ENCODE results near the gene RBM5. TPM values are rescaled to one million over a fixed set of nuclear protein-coding genes. Genes with fewer than 3 reads are reported as not detected.

The RBM5 gene
- total and polyA plus RNA-seq, 2 donors (not counting 1 experiment from before 2014, with no cell fraction given) = 405 to 464 TPM

DNA sequence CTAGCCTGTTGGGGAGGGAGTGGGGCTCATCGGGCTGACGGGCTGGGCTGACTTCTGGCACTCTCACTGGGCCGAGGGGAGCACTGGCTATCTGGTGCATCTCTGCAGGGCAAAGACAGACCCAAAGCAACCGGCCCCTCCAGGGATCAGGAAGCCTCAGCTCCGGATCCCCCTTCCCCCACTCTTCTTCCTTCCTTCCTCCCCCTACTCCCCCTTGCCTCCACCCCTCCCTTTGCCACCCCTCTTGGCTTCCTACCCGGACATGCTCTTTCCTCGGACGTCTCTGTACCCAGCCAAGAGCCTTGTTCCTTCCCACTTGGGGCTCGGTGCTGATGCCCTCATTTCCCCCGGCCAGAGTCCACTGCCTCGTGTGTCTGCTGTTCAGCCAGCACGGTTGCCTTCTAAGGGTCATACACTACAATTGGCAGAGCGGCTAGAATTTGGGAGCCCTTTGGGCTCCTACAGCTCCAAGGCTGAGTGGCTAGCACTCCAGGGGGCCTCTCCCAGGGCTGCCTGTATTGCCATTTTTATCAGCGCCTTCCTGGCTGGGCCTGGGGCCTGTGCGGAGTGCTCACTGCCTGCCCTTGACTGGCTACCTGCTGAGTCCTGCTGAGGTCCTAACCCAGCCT lies 77.3 kb downstream of the RBM5 start:
- WGBS (ENCODE audit: insufficient coverage) = 43% methylated on average over 13 of the region's 15 CpGs
- Histone ChIP-seq H3K4me3 (ENCODE audit: control extremely low read depth in 1 of 5, extremely low read depth in 1 of 5, insufficient read depth in 1 of 5, low read depth in 2 of 5, low read length in 4 of 5) (no peak overlapping the region), H3K27me3 (replicated peaks in 1 of 4; ENCODE audit: control extremely low read depth in 1 of 4, control insufficient read depth in 3 of 4, insufficient read depth in 4 of 4, low read length in 3 of 4) (no peaks in the 10 kb centered on the region), H3K36me3 (replicated peaks in 1 of 2; ENCODE audit: control extremely low read depth in 1 of 2, control insufficient read depth in 1 of 2, extremely low read depth in 1 of 2, insufficient read depth in 2 of 2, low read length in 1 of 2) (no peaks in the 10 kb centered on the region), H3K4me1 (ENCODE audit: control insufficient read depth in 2 of 2, insufficient read depth in 2 of 2, low read length in 2 of 2) (no peaks in the 10 kb centered on the region), H3K4me2 (replicated peaks; ENCODE audit: low read depth, low read length, poor library complexity, severe bottlenecking) (no peak overlapping the region), H3K9ac (ENCODE audit: low read length) (no peak overlapping the region), H3K79me2 (ENCODE audit: control insufficient read depth, insufficient read depth, low read length) (no peaks in the 10 kb centered on the region), H3K9me3 (ENCODE audit: control extremely low read depth in 1 of 3, control insufficient read depth in 2 of 3, insufficient read depth in 1 of 3, low read length in 2 of 3) (no peaks in the 10 kb centered on the region), H2AFZ (ENCODE audit: insufficient read depth, low read depth, low read length, poor library complexity, severe bottlenecking) (no peak overlapping the region), H4K20me1 (ENCODE audit: control insufficient read depth, insufficient read depth, low read length, poor library complexity, severe bottlenecking) (no peaks in the 10 kb centered on the region), H3K27ac (ENCODE audit: low read length in 2 of 2) (no peak overlapping the region)
- Mint-ChIP-seq H3K9me3 (ENCODE audit: insufficient read depth) (no peaks in the 10 kb centered on the region), H3K4me1 (no peaks in the 10 kb centered on the region), H3K4me3 (no peak overlapping the region), H3K27me3 (peaks cover 9% of the 10 kb centered on the region), H3K27ac (no peak overlapping the region)
- ATAC-seq (ENCODE audit: low read depth) = no peak
- POLR2A ChIA-PET = no interaction called here
- TF ChIP-seq EZH2 (IDR thresholded peaks at IDR 0.05; ENCODE audit: borderline replicate concordance, insufficient read depth, low read depth, low read length, poor library complexity, severe bottlenecking) = no peak
- TF ChIP-seq, protein P1, sequence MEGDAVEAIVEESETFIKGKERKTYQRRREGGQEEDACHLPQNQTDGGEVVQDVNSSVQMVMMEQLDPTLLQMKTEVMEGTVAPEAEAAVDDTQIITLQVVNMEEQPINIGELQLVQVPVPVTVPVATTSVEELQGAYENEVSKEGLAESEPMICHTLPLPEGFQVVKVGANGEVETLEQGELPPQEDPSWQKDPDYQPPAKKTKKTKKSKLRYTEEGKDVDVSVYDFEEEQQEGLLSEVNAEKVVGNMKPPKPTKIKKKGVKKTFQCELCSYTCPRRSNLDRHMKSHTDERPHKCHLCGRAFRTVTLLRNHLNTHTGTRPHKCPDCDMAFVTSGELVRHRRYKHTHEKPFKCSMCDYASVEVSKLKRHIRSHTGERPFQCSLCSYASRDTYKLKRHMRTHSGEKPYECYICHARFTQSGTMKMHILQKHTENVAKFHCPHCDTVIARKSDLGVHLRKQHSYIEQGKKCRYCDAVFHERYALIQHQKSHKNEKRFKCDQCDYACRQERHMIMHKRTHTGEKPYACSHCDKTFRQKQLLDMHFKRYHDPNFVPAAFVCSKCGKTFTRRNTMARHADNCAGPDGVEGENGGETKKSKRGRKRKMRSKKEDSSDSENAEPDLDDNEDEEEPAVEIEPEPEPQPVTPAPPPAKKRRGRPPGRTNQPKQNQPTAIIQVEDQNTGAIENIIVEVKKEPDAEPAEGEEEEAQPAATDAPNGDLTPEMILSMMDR (IDR thresholded peaks at IDR 0.05) = no peak
- no peak for DNase-seq
- intact Hi-C loops (cut with micrococcal nuclease) = no loop called here
- CTCF ChIA-PET = no interaction called here

- H2AFZ ChIP-seq (ENCODE audit: insufficient read depth, low read depth, low read length, poor library complexity, severe bottlenecking) = no peak overlapping the region
- ATAC-seq (ENCODE audit: low read depth) (no peak), DNase-seq (no peak)
- no peaks in the 10 kb centered on the region for H3K36me3 ChIP-seq (replicated peaks in 1 of 2; ENCODE audit: control extremely low read depth in 1 of 2, control insufficient read depth in 1 of 2, extremely low read depth in 1 of 2, insufficient read depth in 2 of 2, low read length in 1 of 2)
- H3K4me2 ChIP-seq (replicated peaks; ENCODE audit: low read depth, low read length, poor library complexity, severe bottlenecking) = no peak overlapping the region
- 92% methylated on average over 4 of the region's 6 CpGs for WGBS (ENCODE audit: insufficient coverage)
- no peaks in the 10 kb centered on the region for H3K9me3 Mint-ChIP-seq (ENCODE audit: insufficient read depth)
- H3K27ac ChIP-seq (ENCODE audit: low read length in 2 of 2) = no peak overlapping the region
- no peaks in the 10 kb centered on the region for H3K27me3 ChIP-seq (replicated peaks in 1 of 4; ENCODE audit: control extremely low read depth in 1 of 4, control insufficient read depth in 3 of 4, insufficient read depth in 4 of 4, low read length in 3 of 4)
- no peak overlapping the region for H3K9ac ChIP-seq (ENCODE audit: low read length)
- intact Hi-C loops (cut with micrococcal nuclease) = no loop called here
- ChIA-PET POLR2A (no interaction called here), CTCF (no interaction called here)
- H3K4me3 Mint-ChIP-seq = no peak overlapping the region
- no peak overlapping the region for H3K27ac Mint-ChIP-seq
- TF ChIP-seq EZH2 (IDR thresholded peaks at IDR 0.05; ENCODE audit: borderline replicate concordance, insufficient read depth, low read depth, low read length, poor library complexity, severe bottlenecking) = no peak
- TF ChIP-seq, protein P1 (IDR thresholded peaks at IDR 0.05) = no peak
- no peaks in the 10 kb centered on the region for H3K79me2 ChIP-seq (ENCODE audit: control insufficient read depth, insufficient read depth, low read length)
- H3K4me3 ChIP-seq (ENCODE audit: control extremely low read depth in 1 of 5, extremely low read depth in 1 of 5, insufficient read depth in 1 of 5, low read depth in 2 of 5, low read length in 4 of 5) = no peak overlapping the region
- H3K27me3 Mint-ChIP-seq = peaks cover 9% of the 10 kb centered on the region
- H3K9me3 ChIP-seq (ENCODE audit: control extremely low read depth in 1 of 3, control insufficient read depth in 2 of 3, insufficient read depth in 1 of 3, low read length in 2 of 3) = no peaks in the 10 kb centered on the region
- H3K4me1 ChIP-seq (ENCODE audit: control insufficient read depth in 2 of 2, insufficient read depth in 2 of 2, low read length in 2 of 2) = no peaks in the 10 kb centered on the region
- H4K20me1 ChIP-seq (ENCODE audit: control insufficient read depth, insufficient read depth, low read length, poor library complexity, severe bottlenecking) = no peaks in the 10 kb centered on the region
- H3K4me1 Mint-ChIP-seq = no peaks in the 10 kb centered on the region
These were observed 77.9 kb downstream of the RBM5 start for GRCh38 chr3:50166620-50167019.

All from B cell (primary cell).